Ovary (tissue), 9 donors: ENCODE results near the gene HSPA14. TPM values are rescaled to one million over a fixed set of nuclear protein-coding genes. Genes with fewer than 3 reads are reported as not detected.

Experiments
- DNase-seq, 5 donors: peaks; one replicate each; pipeline ENCODE4 v3.0.0-alpha.2; 2019 to 2020
- H3K27ac ChIP-seq, 2 donors: fragments of 200-600 bp; one replicate each; pipeline versions ENCODE4 v1.5.1 to v1.8.0; 2019 to 2022
- H3K27me3 ChIP-seq: fragments of 200-600 bp; one replicate; pipeline ENCODE4 v1.8.0; 2022
- H3K36me3 ChIP-seq: fragments of 200-600 bp; sonication (generic); one replicate; pipeline ENCODE4 v1.5.1; 2019
- H3K4me1 ChIP-seq: one replicate; pipeline ENCODE4 v1.8.1; 2013; ENCODE audit warnings: mild to moderate bottlenecking, moderate library complexity; ENCODE audit not compliant: insufficient read depth
- H3K4me3 ChIP-seq: fragments of 200-600 bp; sonication (generic); one replicate; pipeline ENCODE4 v1.5.1; 2017
- H3K9me3 ChIP-seq, 2 donors: fragments of 200-600 bp in 1 of 2; sonication (generic) in 1 of 2; one replicate each; pipeline versions ENCODE4 v1.5.1 to v1.8.1; 2013 to 2019; ENCODE audit warnings: mild to moderate bottlenecking in 1 of 2, moderate library complexity in 1 of 2
- CTCF ChIP-seq, 3 donors: fragments of 450-650 bp in 2 of 3; fragments of 200-600 bp in 1 of 3; IDR thresholded peaks; one replicate each; pipeline versions ENCODE4 v1.5.1 to v1.8.0; 2016 to 2022; ENCODE audit warnings: antibody characterized with exemption in 3 of 3, mild to moderate bottlenecking in 1 of 3
- EP300 ChIP-seq: sonication (generic); formaldehyde crosslinking; IDR thresholded peaks from one replicate; pipeline ENCODE4 v1.6.1; 2017; ENCODE audit warnings: antibody characterized with exemption
- POLR2A ChIP-seq: fragments of 450-650 bp; IDR thresholded peaks from one replicate; pipeline ENCODE4 v1.6.1; 2017; ENCODE audit warnings: antibody characterized with exemption, mild to moderate bottlenecking, moderate library complexity
- WGBS, 3 donors: extraction: QIAGEN DNeasy Blood & Tissue Kit in 1 of 3; methylation state at CpG; one replicate each; pipeline versions ENCODE4 v1.1.5 to v1.1.7; 2013 to 2017; 5-methylcytosine and 5-hydroxymethylcytosine counted together
- intact Hi-C, 4 donors: fragments of 100-400 bp; cut with DNase I; formaldehyde crosslinking; loops; one replicate each; pipeline versions ENCODE4 v1.11.0 to v1.15.1; 2022 to 2023
- polyA plus RNA-seq, 2 donors: library from polyadenylated mRNA; stranded (reverse); fragments of 200-250 nt in 1 of 2; fragments of 350-450 nt in 1 of 2; fragmentation: Illumina TruSeq in 1 of 2; extraction: RNeasy Lipid Tissue Mini Kit (QIAGEN cat#74804) in 1 of 2; gene quantifications; one replicate each; pipeline ENCODE4 v1.2.3, GENCODE V29; 2013 to 2014
- total RNA-seq, 7 donors: library from RNA; depleted of rRNA in 2 of 7; stranded (reverse); fragments of >200 nt in 2 of 7; fragmentation: NEBNext Ultra II Directional in 3 of 7; extraction: Animal tissue kit (Norgen Biotek cat#: 25700) in 3 of 7; gene quantifications; one replicate each; pipeline versions ENCODE4 v1.1.0 to v1.2.4, GENCODE V29; 2016 to 2023
- donor health status: DM: no; HTN: no; CAD: no; lungs with moderate emphysema.
- donor health status: DM: no; HTN: no; CAD: no.
- donor health status: Bipolar disorder and iron deficiency.
- donor health status: DM: yes; HTN: yes; CAD: no.
- donor health status: DM: no; HTN: no; CAD: no.
- donor health status: DM: yes; HTN: yes; CAD: no.

Gene HSPA14
- total and polyA plus RNA-seq, 9 donors, result 7.5 to 13.6 (median 9.0) TPM

DNA sequence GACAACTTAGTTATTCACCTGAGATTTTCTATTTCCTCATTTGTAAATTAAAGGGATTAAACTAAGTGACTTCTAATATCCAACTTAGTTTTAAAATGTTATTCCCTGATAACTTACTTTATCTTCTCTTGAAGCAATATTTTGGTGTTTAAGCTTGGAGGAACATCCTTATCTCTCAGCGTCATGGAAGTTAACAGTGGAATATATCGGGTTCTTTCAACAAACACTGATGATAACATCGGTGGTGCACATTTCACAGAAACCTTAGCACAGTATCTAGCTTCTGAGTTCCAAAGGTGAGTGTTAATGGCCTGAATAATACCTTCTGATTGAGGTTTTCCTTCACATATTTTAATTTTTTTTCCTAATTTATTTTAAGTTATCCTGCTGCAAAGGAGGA lies 14.1 kb downstream of the HSPA14 start:
- TF ChIP-seq CTCF (IDR thresholded peaks at IDR 0.05) (no peak), EP300 (no peak), POLR2A (no peak)
- no peak for DNase-seq
- no peaks in the 10 kb centered on the region for H3K4me1 ChIP-seq
- H3K9me3 ChIP-seq, result no peaks in the 10 kb centered on the region
- 36 to 69% (median 38%) methylated on average over 3 of the region's 3 CpGs for WGBS, 3 donors
- H3K4me3 ChIP-seq, result no peak overlapping the region
- intact Hi-C loops, result no loop called here
- H3K27ac ChIP-seq, result no peak overlapping the region
- H3K27me3 ChIP-seq, result no peaks in the 10 kb centered on the region
- no peaks in the 10 kb centered on the region for H3K36me3 ChIP-seq

DNA sequence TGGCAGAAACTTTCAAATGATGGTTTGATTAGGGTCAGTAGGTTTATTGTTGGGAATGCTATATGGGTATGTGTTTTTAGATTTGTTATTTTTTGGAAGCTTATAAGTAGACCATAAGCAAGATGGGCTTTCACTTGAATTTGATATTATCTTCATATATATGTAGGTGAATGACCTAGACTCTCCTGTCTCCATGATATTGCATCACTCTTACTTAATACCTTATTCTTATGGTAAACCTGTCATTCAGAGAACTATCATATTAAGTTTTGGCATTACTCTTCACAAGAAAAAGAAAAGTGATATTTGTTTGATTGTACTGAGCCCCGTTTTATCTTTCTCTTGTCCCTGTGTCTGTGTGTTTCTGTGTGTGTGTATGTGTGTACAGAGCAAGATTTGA lies 17.3 kb downstream of the HSPA14 start:
- TF ChIP-seq CTCF (IDR thresholded peaks at IDR 0.05) (no peak), EP300 (no peak), POLR2A (no peak)
- H3K4me1 ChIP-seq, result no peaks in the 10 kb centered on the region
- H3K27ac ChIP-seq, result no peak overlapping the region
- DNase-seq, result no peak
- H3K27me3 ChIP-seq, result no peaks in the 10 kb centered on the region
- no peaks in the 10 kb centered on the region for H3K9me3 ChIP-seq
- intact Hi-C loops, result no loop called here
- no peak overlapping the region for H3K4me3 ChIP-seq
- whole genome bisulfite sequencing, 3 donors, result 89 to 93% (median 92%) methylated on average over 1 of the region's 1 CpG
- no peaks in the 10 kb centered on the region for H3K36me3 ChIP-seq

DNA sequence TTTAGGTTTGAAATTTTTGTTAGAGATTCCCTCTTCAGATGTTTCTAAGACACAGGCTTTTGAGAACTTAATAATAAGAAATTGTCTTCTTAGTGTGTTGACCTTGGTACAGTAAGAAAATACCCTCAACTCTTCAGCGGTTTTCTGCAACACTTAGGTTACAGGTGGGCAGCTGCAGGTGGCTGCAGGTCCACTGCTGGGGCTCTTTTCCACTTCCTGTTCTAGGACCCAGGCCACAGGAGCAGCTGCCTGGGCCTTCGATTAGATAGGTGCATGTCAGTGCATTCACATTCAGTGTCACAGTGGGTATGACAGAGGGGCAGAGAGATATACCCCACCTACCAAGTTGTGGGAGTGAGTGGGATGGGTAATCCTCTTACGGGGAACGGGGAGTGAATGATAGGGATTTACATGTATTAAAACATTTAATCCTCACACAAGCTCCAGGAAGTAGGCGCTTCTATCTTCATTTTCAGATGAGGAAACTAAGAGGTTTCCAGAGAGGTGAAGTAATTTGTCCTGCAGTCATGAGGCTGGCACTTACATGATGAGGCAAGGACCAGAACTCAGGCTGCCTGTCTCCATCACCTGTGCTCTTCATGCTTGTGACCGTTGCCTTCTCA lies 20.3 kb downstream of the HSPA14 start:
- no peak for DNase-seq
- intact Hi-C loops, result no loop called here
- H3K36me3 ChIP-seq, result no peaks in the 10 kb centered on the region
- TF ChIP-seq EP300, result no peak
- TF ChIP-seq CTCF (IDR thresholded peaks at IDR 0.05), result no peak
- TF ChIP-seq POLR2A, result no peak
- H3K27me3 ChIP-seq, result no peaks in the 10 kb centered on the region
- H3K4me3 ChIP-seq, result no peak overlapping the region
- H3K9me3 ChIP-seq, result no peaks in the 10 kb centered on the region
- no peak overlapping the region for H3K27ac ChIP-seq
- WGBS, 3 donors, result 92 to 97% (median 94%) methylated on average over 6 of the region's 6 CpGs
- no peaks in the 10 kb centered on the region for H3K4me1 ChIP-seq

DNA sequence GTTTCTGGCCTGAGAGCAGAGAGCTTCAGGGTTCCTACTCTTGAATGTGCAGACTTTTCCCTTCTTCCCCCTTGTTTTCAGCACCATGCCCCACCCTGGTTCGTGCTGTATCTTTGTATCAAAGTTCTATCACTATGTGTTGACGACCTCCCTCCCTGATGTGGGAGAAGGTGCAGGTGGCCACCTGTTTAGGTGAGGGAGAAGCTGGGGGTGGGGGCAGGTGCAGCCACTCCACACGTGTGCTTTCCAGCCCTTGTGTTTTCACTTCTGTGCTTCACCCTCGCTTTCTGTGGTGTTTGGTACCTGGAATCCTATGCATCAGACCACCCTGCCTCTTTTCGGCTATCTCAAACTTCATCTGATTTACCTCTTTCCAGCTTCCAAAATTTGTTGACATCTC lies 20.9 kb downstream of the HSPA14 start:
- DNase-seq, result no peak
- Histone ChIP-seq H3K27ac (no peak overlapping the region), H3K9me3 (no peaks in the 10 kb centered on the region), H3K4me3 (no peak overlapping the region), H3K4me1 (no peaks in the 10 kb centered on the region), H3K36me3 (no peaks in the 10 kb centered on the region), H3K27me3 (no peaks in the 10 kb centered on the region)
- WGBS, 3 donors, result 82 to 88% (median 82%) methylated on average over 5 of the region's 5 CpGs
- TF ChIP-seq EP300, result no peak
- TF ChIP-seq CTCF (IDR thresholded peaks at IDR 0.05), result no peak
- no peak for TF ChIP-seq POLR2A
- intact Hi-C loops, result no loop called here
